Lung (tissue), 12 donors: ENCODE data around the gene FCRL5. TPM values are rescaled to one million over a fixed set of nuclear protein-coding genes. Genes with fewer than 3 reads are reported as not detected.

ENCODE experiments used
- ATAC-seq: fragments of 200-7000 bp; cut with Tn5 transposase; one replicate; pipeline ENCODE4 v1.9.1; 2020; ENCODE audit warnings: moderate number of reproducible peaks; ENCODE audit not compliant: insufficient read depth, low FRiP score
- DNase-seq, 3 donors: peaks; one replicate each; pipeline ENCODE4 v3.0.0-alpha.2; 2013 to 2017
- H3K27ac ChIP-seq, 2 donors: one replicate each; pipeline ENCODE4 v1.5.1; 2013; ENCODE audit warnings: mild to moderate bottlenecking in 2 of 2, moderate library complexity in 2 of 2, control low read depth in 1 of 2, inconsistent platforms in 1 of 2, low read depth in 1 of 2, low read length in 1 of 2
- H3K27me3 ChIP-seq, 3 donors: one replicate each; pipeline ENCODE4 v1.5.1; 2013; ENCODE audit warnings: low read length in 2 of 3; ENCODE audit not compliant: control insufficient read depth in 3 of 3, insufficient read depth in 3 of 3
- H3K36me3 ChIP-seq, 4 donors: one replicate each; pipeline ENCODE4 v1.5.1; 2013; ENCODE audit warnings: low read length in 4 of 4, mild to moderate bottlenecking in 1 of 4, moderate library complexity in 1 of 4; ENCODE audit not compliant: control insufficient read depth in 4 of 4, insufficient read depth in 4 of 4
- H3K4me1 ChIP-seq, 5 donors: one replicate each; pipeline ENCODE4 v1.5.1; 2013; ENCODE audit warnings: low read length in 5 of 5, mild to moderate bottlenecking in 2 of 5, moderate library complexity in 1 of 5; ENCODE audit not compliant: control insufficient read depth in 5 of 5, insufficient read depth in 5 of 5
- H3K4me3 ChIP-seq: one replicate; pipeline ENCODE4 v1.5.1; 2013; ENCODE audit warnings: mild to moderate bottlenecking, control low read depth, moderate library complexity
- H3K9ac ChIP-seq, 2 donors: one replicate each; pipeline ENCODE4 v1.5.1; 2013; ENCODE audit warnings: low read length in 2 of 2, control low read depth in 1 of 2; ENCODE audit not compliant: insufficient read depth in 1 of 2
- H3K9me3 ChIP-seq, 4 donors: one replicate each; pipeline ENCODE4 v1.5.1; 2013; ENCODE audit warnings: low read length in 3 of 4, mild to moderate bottlenecking in 1 of 4, moderate library complexity in 1 of 4; ENCODE audit not compliant: control insufficient read depth in 4 of 4, insufficient read depth in 3 of 4
- CTCF ChIP-seq: IDR thresholded peaks from 2 replicates; pipeline ENCODE4 v1.5.1; 2012; ENCODE audit warnings: mild to moderate bottlenecking; ENCODE audit errors: control extremely low read depth, extremely low read depth
- WGBS, 2 donors: extraction: QIAGEN DNeasy Blood & Tissue Kit; methylation state at CpG; one replicate each; pipeline ENCODE4 v1.1.7; 2013; 5-methylcytosine and 5-hydroxymethylcytosine counted together
- polyA plus RNA-seq, 2 donors: library from polyadenylated mRNA; stranded (reverse); fragments of 200-250 nt; gene quantifications; one replicate each; pipeline ENCODE4 v1.2.1, GENCODE V29; 2013
- total RNA-seq, 2 donors: library from RNA; depleted of rRNA in 1 of 2; stranded (reverse); fragments of >200 nt in 1 of 2; gene quantifications; one replicate each; pipeline ENCODE4 v1.2.1, GENCODE V29; 2014 to 2021
- donor health status: control.
- donor health status: control.
- donor health status: Bipolar disorder and iron deficiency.
- donor health status: healthy.
- donor health status: DM: yes; HTN: yes; CAD: no.

The FCRL5 gene
- total and polyA plus RNA-seq, 4 donors: 0.26 to 5.9 (median 1.6) TPM

GRCh38 chr1:157523774-157524493, 28.4 kb downstream of the FCRL5 start:
- no peaks in the 10 kb centered on the region for H3K36me3 ChIP-seq
- H3K27ac ChIP-seq: no peak overlapping the region
- DNase-seq: no peak
- no peak for TF ChIP-seq CTCF
- no peak overlapping the region for H3K9ac ChIP-seq
- WGBS, 2 donors: 83 to 86% methylated on average over 5 of the region's 5 CpGs
- H3K4me1 ChIP-seq: no peaks in the 10 kb centered on the region
- ATAC-seq: no peak
- no peak overlapping the region for H3K4me3 ChIP-seq
- H3K9me3 ChIP-seq: peaks cover 0 to 3% (median 1%) of the 10 kb centered on the region in 4 donors
- H3K27me3 ChIP-seq: no peaks in the 10 kb centered on the region

- no peak for TF ChIP-seq CTCF
- DNase-seq (no peak), ATAC-seq (no peak)
- no peaks in the 10 kb centered on the region for H3K27me3 ChIP-seq
- no peak overlapping the region for H3K27ac ChIP-seq
- 84 to 90% methylated on average over 10 of the region's 10 CpGs for WGBS, 2 donors
- H3K36me3 ChIP-seq: no peaks in the 10 kb centered on the region
- no peak overlapping the region for H3K4me3 ChIP-seq
- no peaks in the 10 kb centered on the region for H3K4me1 ChIP-seq
- peaks cover 0 to 3% (median 1%) of the 10 kb centered on the region in 4 donors for H3K9me3 ChIP-seq
- no peak overlapping the region for H3K9ac ChIP-seq
Observed at GRCh38 chr1:157521056-157521455, 31.3 kb downstream of the FCRL5 start.

GRCh38 chr1:157520386-157520935, 31.9 kb downstream of the FCRL5 start:
- WGBS, 2 donors: 94 to 97% methylated on average over 20 of the region's 20 CpGs
- Histone ChIP-seq H3K36me3 (no peaks in the 10 kb centered on the region), H3K27me3 (no peaks in the 10 kb centered on the region), H3K9ac (no peak overlapping the region), H3K4me3 (no peak overlapping the region), H3K27ac (no peak overlapping the region), H3K9me3 (peaks cover 0 to 2% (median 0%) of the 10 kb centered on the region in 4 donors), H3K4me1 (no peaks in the 10 kb centered on the region)
- TF ChIP-seq CTCF: no peak
- DNase-seq (no peak), ATAC-seq (no peak)

GRCh38 chr1:157519451-157519850, 32.9 kb downstream of the FCRL5 start:
- no peak for DNase-seq
- Histone ChIP-seq H3K9ac (no peak overlapping the region), H3K36me3 (no peaks in the 10 kb centered on the region), H3K4me3 (no peak overlapping the region), H3K27me3 (no peaks in the 10 kb centered on the region), H3K27ac (no peak overlapping the region), H3K9me3 (peaks cover 0 to 2% (median 0%) of the 10 kb centered on the region in 4 donors), H3K4me1 (no peaks in the 10 kb centered on the region)
- TF ChIP-seq CTCF: no peak
- ATAC-seq: no peak
- WGBS, 2 donors: 87 to 89% methylated on average over 2 of the region's 2 CpGs
